HepG2 (cell line): ENCODE data around the gene MTHFD1L.

Experiments used
- ATRX ChIP-seq: sonication (generic); formaldehyde crosslinking; IDR thresholded peaks from 2 replicates; pipeline ENCODE4 v1.4.0; 2020; ENCODE audit warnings: missing genetic modification reagents, borderline replicate concordance
- CTCF ChIP-seq: sonication (generic); formaldehyde crosslinking; IDR thresholded peaks from 2 replicates; pipeline ENCODE4 v1.5.0; 2020; ENCODE audit warnings: mild to moderate bottlenecking, missing genetic modification reagents, moderate library complexity
- EHMT2 ChIP-seq: fragments of 200-600 bp; sonication (generic); IDR thresholded peaks from 2 replicates; pipeline ENCODE4 v1.7.0; 2017; ENCODE audit warnings: antibody characterized with exemption, low read depth, low read length, borderline replicate concordance
- JUN ChIP-seq: sonication (generic); formaldehyde crosslinking; IDR thresholded peaks from 2 replicates; pipeline ENCODE4 v1.4.0; 2020; ENCODE audit warnings: mild to moderate bottlenecking, missing genetic modification reagents
- MYNN ChIP-seq: sonication (generic); formaldehyde crosslinking; IDR thresholded peaks from 2 replicates; pipeline ENCODE4 v1.4.0; 2020; ENCODE audit warnings: mild to moderate bottlenecking, low read depth, missing genetic modification reagents
- NFRKB ChIP-seq: fragments of 450-650 bp; IDR thresholded peaks from 2 replicates; pipeline ENCODE4 v1.6.1; 2017
- POLR2A ChIP-seq, 2 experiments: IDR thresholded peaks; 2 replicates each; pipeline ENCODE4 v1.6.1; 2011; ENCODE audit warnings: low read depth in 2 of 2, low read length in 2 of 2, mild to moderate bottlenecking in 1 of 2, moderate library complexity in 1 of 2; ENCODE audit not compliant: insufficient read depth in 1 of 2
- RAD21 ChIP-seq: fragments of 450-650 bp; formaldehyde crosslinking; IDR thresholded peaks from 2 replicates; pipeline ENCODE4 v1.5.0; 2020; ENCODE audit warnings: mild to moderate bottlenecking
- TCF12 ChIP-seq, 2 experiments: fragments of 450-650 bp in 1 of 2; sonication (generic) in 1 of 2; formaldehyde crosslinking in 1 of 2; IDR thresholded peaks; 2 replicates each; pipeline versions ENCODE4 v1.6.1 to v1.8.0; 2017 to 2022; ENCODE audit warnings: antibody characterized with exemption in 1 of 2, mild to moderate bottlenecking in 1 of 2, missing genetic modification reagents in 1 of 2, moderate library complexity in 1 of 2
- ZNF407 ChIP-seq: sonication (generic); formaldehyde crosslinking; IDR thresholded peaks from one replicate; pipeline ENCODE4 v1.5.1; 2020; ENCODE audit warnings: mild to moderate bottlenecking, missing genetic modification reagents; ENCODE audit errors: not compliant biosample characterization

GRCh38 chr6:151075005-151075404 lies 209.5 kb downstream of the MTHFD1L start:
- no peak for TF ChIP-seq POLR2A (IDR thresholded peaks at IDR 0.05; ENCODE audit: insufficient read depth in 1 of 2, low read depth in 2 of 2, low read length in 2 of 2)
- TF ChIP-seq RAD21, result no peak
- no peak for TF ChIP-seq JUN
- TF ChIP-seq EHMT2, result no peak
- TF ChIP-seq MYNN (CRISPR knock-in tag), result no peak
- no peak for TF ChIP-seq CTCF (CRISPR knock-in tag)
- TF ChIP-seq NFRKB, result no peak
- TF ChIP-seq TCF12 (IDR thresholded peaks at IDR 0.05), result no peak
- TF ChIP-seq TCF12 (CRISPR knock-in tag; IDR thresholded peaks at IDR 0.05), result no peak
- TF ChIP-seq ZNF407, result no peak
- no peak for TF ChIP-seq ATRX (CRISPR knock-in tag)
